Loucy (cell line): ENCODE measurements around the gene SEMA6D.

ENCODE experiments used
- H2AFZ ChIP-seq: fragments of 200-600 bp; sonication (generic); 2 replicates; pipeline ENCODE4 v1.6.0; 2016; ENCODE audit warnings: antibody characterized with exemption, mild to moderate bottlenecking, low read length, moderate library complexity
- H3F3A ChIP-seq: fragments of 200-600 bp; 2 replicates; pipeline ENCODE4 v1.6.0; 2016; ENCODE audit warnings: antibody characterized with exemption, low read depth, mild to moderate bottlenecking
- H3K27me3 ChIP-seq: fragments of 200-600 bp; sonication (generic); 2 replicates; pipeline ENCODE4 v1.6.1; 2014; ENCODE audit warnings: low read length, mild to moderate bottlenecking; ENCODE audit not compliant: insufficient read depth, poor library complexity, severe bottlenecking
- H3K36me3 ChIP-seq: fragments of 200-600 bp; sonication (generic); 2 replicates; pipeline ENCODE4 v1.6.1; 2016; ENCODE audit warnings: low read length; ENCODE audit not compliant: insufficient read depth
- H3K4me1 ChIP-seq: fragments of 200-600 bp; sonication (generic); 2 replicates; pipeline ENCODE4 v1.5.1; 2014; ENCODE audit warnings: low read length, mild to moderate bottlenecking; ENCODE audit not compliant: insufficient read depth, poor library complexity, severe bottlenecking
- H3K4me2 ChIP-seq: fragments of 200-600 bp; sonication (generic); 2 replicates; pipeline ENCODE4 v1.6.0; 2014; ENCODE audit warnings: antibody characterized with exemption, low read length, low read depth, mild to moderate bottlenecking; ENCODE audit not compliant: poor library complexity, severe bottlenecking
- H3K4me3 ChIP-seq: fragments of 200-600 bp; sonication (generic); 2 replicates; pipeline ENCODE4 v1.5.1; 2014; ENCODE audit warnings: low read length, mild to moderate bottlenecking, mixed read lengths; ENCODE audit not compliant: poor library complexity, severe bottlenecking
- H3K79me2 ChIP-seq: fragments of 200-600 bp; sonication (generic); 2 replicates; pipeline ENCODE4 v1.6.1; 2014; ENCODE audit warnings: low read length; ENCODE audit not compliant: insufficient read depth
- H3K9ac ChIP-seq: fragments of 200-600 bp; sonication (generic); 2 replicates; pipeline ENCODE4 v1.6.0; 2014; ENCODE audit warnings: mild to moderate bottlenecking, low read depth, low read length, moderate library complexity; ENCODE audit not compliant: poor library complexity, severe bottlenecking
- H3K9me2 ChIP-seq: fragments of 200-600 bp; sonication (generic); replicated peaks from 2 replicates; pipeline ENCODE4 v1.6.1; 2016; ENCODE audit warnings: low read depth, low read length, mixed read lengths
- H3K9me3 ChIP-seq: fragments of 200-600 bp; sonication (generic); 2 replicates; pipeline ENCODE4 v1.6.1; 2014; ENCODE audit warnings: mild to moderate bottlenecking, antibody characterized with exemption, low read length, low read depth; ENCODE audit not compliant: insufficient read depth
- H4K20me1 ChIP-seq: fragments of 200-600 bp; sonication (generic); 2 replicates; pipeline ENCODE4 v1.6.0; 2014; ENCODE audit warnings: antibody characterized with exemption, low read length, mild to moderate bottlenecking; ENCODE audit not compliant: insufficient read depth, poor library complexity, severe bottlenecking
- CTCF ChIP-seq: fragments of 200-600 bp; sonication (generic); conservative IDR thresholded peaks from 2 replicates; pipeline ENCODE4 v1.5.1; 2014; ENCODE audit warnings: mild to moderate bottlenecking, antibody characterized with exemption, low read length
- EZH2phosphoT487 ChIP-seq: fragments of 200-600 bp; IDR thresholded peaks from 2 replicates; pipeline ENCODE4 v1.6.1; 2018; ENCODE audit warnings: antibody characterized with exemption, mild to moderate bottlenecking, moderate library complexity, borderline replicate concordance

Gene SEMA6D

GRCh38 chr15:47819158-47819557, 101.9 kb downstream of the SEMA6D start:
- Histone ChIP-seq H3K9me2 (no peaks in the 10 kb centered on the region), H3F3A (no peaks in the 10 kb centered on the region), H3K9me3 (no peaks in the 10 kb centered on the region), H3K9ac (no peak overlapping the region), H3K27me3 (no peaks in the 10 kb centered on the region), H4K20me1 (no peaks in the 10 kb centered on the region), H3K4me1 (no peaks in the 10 kb centered on the region), H2AFZ (no peak overlapping the region), H3K4me3 (no peak overlapping the region), H3K36me3 (no peaks in the 10 kb centered on the region), H3K4me2 (no peak overlapping the region), H3K79me2 (no peaks in the 10 kb centered on the region)
- TF ChIP-seq CTCF (no peak), EZH2phosphoT487 (no peak)

GRCh38 chr15:47820057-47820746, 102.9 kb downstream of the SEMA6D start:
- no peaks in the 10 kb centered on the region for H3K27me3 ChIP-seq
- no peak overlapping the region for H3K9ac ChIP-seq
- no peak overlapping the region for H2AFZ ChIP-seq
- no peak overlapping the region for H3K4me3 ChIP-seq
- TF ChIP-seq CTCF (no peak), EZH2phosphoT487 (no peak)
- H3K79me2 ChIP-seq, result no peaks in the 10 kb centered on the region
- no peak overlapping the region for H3K4me2 ChIP-seq
- no peaks in the 10 kb centered on the region for H3F3A ChIP-seq
- H3K4me1 ChIP-seq, result no peaks in the 10 kb centered on the region
- no peaks in the 10 kb centered on the region for H4K20me1 ChIP-seq
- H3K36me3 ChIP-seq, result no peaks in the 10 kb centered on the region
- 0 out of 2 replicates have a peak, but pooled peaks cover 3% of the 10 kb centered on the region for H3K9me3 ChIP-seq
- no peaks in the 10 kb centered on the region for H3K9me2 ChIP-seq

- H3K9ac ChIP-seq, result no peak overlapping the region
- 0 out of 2 replicates have a peak, but pooled peaks cover 3% of the 10 kb centered on the region for H3K9me3 ChIP-seq
- no peaks in the 10 kb centered on the region for H3K4me1 ChIP-seq
- H3K4me3 ChIP-seq, result no peak overlapping the region
- H3K4me2 ChIP-seq, result no peak overlapping the region
- no peaks in the 10 kb centered on the region for H3K79me2 ChIP-seq
- H2AFZ ChIP-seq, result no peak overlapping the region
- no peaks in the 10 kb centered on the region for H3K9me2 ChIP-seq
- H3F3A ChIP-seq, result no peaks in the 10 kb centered on the region
- no peaks in the 10 kb centered on the region for H3K27me3 ChIP-seq
- no peak for TF ChIP-seq CTCF
- no peak for TF ChIP-seq EZH2phosphoT487
- H3K36me3 ChIP-seq, result no peaks in the 10 kb centered on the region
- H4K20me1 ChIP-seq, result no peaks in the 10 kb centered on the region
Measured at GRCh38 chr15:47820747-47821319, 103.5 kb downstream of the SEMA6D start.
